COLO668 (cell line): Measurements from ENCODE around the gene SOWAHB.
A peak's percentile ranks its signal among the peaks of the same experiment; 100 is the strongest.
"Not testable (repeated sequence)": the region's sequence is repeated elsewhere in the genome, so short reads cannot be mapped to it uniquely, and the experiment has no call there.

ENCODE experiments used
- DNase-seq: peaks from one replicate; lab custom pipeline; 2025; ENCODE audit not compliant: unreplicated experiment; lab: John Stamatoyannopoulos, UW

The SOWAHB gene

DNA sequence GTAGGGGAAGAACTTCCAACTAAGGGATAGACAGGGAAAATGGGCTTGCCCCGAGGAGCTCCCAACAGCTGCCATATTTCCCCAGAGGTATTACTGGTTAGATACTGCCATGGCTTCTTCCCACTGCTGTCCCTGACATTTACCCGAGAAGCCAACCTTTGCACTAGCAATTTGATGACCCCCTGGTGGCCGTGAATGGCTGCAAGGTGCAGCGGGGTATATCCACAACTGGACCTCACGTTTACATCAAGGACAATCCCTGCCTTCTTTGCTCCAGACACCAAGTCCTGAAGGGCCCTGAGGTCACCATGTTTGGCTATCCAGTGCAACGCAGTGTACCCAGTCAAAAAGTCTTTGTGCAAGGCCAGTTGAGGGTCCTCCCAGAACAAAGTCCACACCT is 2.3 kb downstream of the SOWAHB start:
- peak; percentile 9 for DNase-seq

DNA sequence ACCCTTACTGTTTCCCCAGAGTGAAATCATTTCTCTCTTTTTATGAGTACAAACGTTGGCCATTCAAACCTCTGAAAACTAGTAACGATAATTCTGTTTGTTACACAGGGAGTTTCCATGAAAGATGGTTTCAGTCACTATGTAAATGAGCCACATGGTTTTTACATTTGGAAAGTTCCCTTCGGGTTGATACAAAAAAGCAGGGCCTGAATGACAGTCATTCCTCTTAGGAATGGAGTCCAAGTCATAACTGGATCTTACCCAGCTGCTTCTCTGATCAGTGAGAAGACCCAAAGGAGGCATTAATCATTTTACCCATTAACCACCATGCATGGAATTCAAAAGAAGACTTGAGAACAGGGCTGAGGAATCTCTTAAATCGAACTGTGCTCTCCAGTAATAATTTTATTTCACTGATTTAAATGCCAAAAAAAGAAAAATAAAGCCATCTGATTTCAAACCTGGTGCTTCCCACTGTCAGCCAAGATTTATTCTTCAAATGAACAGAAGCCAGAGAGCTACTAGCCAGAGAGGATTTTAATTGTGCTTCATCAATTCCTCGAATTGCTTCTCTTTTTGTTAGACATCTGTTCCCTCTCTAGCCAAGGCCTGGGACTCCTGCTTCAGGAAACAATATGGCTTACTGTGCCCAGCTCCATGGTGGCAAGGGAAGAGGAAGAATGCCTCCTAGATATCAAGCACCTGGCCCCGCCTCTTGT is 3.2 kb downstream of the SOWAHB start:
- no peak for DNase-seq

DNA sequence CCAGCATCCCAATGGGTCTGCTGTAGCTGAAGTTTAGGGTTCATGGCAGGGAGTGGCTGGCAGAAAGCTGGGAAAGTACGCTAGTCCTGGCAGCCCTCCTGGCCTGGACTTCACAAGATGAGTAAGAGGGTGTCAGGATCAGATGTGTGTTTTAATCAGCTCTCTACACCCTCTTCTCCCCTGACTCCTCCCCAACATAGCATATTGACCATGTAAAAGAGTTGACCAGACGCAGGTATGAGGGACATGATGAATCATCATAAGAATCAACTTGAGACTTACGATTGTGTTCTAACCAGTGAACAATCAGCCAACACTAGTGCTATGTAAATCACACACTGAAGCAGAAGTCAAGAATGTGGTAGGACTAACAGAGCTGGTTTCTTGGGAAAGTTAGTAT is 5.3 kb downstream of the SOWAHB start:
- DNase-seq = no peak

DNA sequence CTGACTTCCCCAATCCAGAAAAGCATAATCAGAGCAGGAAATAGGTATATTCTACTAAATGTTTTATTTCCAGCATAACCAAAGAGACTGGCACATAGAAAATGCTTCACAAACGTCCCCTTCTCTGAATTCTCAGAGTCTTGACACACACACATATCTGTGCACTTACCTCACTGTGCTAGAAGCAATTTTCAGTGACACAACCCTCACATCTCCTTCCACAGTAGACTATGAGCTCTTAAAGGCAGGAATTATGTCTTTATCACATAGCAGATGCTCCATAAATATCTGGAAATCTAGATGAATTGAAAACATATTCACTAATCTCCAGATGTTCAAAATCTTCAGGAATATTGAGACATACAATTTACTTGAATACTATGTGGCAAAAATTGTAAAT is 5.9 kb downstream of the SOWAHB start:
- no peak for DNase-seq

DNA sequence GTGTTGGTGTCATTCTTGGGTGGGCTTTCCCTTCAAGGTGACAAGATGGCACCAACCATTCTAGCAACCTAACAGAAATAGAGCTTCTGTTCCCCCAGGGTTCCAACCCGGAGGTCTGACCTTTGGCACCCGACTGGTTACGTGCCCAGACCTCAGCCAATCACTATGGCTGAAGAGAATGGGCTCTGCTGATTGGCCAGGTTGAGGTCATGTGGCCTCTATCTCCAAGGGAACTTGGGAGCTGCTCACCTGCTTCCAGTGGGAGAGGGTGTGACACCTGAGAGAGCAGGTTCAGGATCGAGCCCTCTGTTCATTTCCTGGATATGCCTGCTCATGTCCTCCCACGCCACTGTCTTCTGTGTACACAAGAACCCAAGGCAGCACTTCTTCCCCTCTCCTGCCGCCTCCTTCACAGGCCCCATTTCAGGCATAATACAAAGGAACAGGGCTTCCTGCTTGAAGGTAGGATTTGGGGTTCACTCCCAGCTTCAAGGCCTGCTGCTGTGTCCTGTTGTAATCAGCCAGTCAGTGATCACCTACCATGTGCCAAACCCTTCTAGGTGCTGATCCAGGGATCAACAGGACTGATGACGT is 11.0 kb downstream of the SOWAHB start:
- DNase-seq = no peak

DNA sequence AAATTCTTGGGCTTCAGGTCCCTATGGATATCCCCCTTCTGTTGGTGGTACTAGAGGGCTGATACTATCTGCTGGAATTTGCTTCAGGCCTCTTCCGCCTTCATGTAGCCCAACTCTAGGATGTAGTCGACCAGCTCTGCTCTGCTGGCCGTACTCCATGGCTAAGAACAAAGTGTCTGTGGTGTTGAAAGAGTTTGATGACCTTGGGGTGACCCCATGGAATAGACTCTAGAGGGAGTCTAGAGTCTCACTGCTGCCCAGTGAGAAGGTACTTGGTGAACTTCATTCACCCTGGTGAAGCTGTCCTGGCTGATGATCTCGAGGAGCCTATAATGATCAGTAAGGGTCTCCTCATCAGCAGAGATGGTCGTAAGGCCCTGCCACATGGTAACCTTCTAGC is 11.7 kb downstream of the SOWAHB start:
- DNase-seq = no peak

DNA sequence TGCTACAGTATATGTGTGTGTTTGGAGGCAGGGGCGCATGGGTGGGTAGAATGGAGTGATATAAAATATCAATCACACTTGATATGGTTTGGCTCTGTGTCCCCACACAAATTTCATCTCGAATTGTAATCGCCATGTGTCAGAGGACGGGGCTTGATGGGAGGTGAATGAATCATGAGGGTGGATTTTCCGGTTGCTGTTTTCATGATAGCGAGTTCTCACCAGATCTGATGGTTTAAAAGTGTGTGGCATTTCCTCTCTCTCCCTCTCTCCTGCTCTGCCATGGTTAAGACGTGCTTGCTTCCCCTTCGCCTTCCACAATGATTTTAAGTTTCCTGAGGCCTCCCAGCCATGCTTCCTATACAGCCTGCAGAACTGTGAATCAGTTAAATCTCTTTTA is 14.8 kb downstream of the SOWAHB start:
- no peak for DNase-seq

DNA sequence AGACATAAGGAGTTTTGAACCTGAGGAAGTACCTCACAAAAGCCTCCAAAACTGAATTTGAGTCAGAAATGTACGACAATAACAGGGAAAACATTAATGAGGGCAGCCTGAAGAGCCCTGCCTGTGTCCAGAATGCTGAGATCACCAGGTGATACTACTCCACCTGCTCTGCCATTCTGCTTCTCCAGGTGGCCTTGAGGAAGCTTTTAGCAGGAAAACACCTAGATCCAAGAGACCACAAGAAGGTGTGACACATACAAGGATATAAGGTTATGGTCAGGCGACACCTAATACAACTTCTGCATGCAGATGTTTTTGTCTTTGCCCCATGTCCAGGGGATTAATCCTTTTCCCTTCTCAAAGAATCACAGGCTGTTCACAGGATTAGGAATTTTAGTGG is 15.3 kb downstream of the SOWAHB start:
- peak; percentile 29 for DNase-seq

DNA sequence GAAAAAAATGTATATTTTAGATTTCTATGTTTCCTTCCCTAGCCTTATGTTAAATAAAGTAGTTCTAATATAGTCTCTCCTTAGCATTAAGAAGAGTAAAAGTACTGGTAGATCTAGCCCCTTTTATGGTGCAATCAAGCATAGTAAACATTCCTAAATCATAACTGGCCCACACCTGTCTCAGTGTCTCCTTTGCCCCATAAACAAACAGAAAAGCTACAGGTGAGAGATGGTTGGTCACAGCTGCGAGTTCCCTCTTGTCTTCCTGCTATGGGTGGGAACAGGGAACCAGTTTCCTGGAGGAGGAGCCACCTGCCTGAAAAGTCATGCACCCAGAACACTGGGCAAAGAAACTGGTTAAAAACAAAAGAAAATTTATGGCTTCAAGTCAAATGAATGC is 16.6 kb downstream of the SOWAHB start:
- peak; percentile 66 for DNase-seq

DNA sequence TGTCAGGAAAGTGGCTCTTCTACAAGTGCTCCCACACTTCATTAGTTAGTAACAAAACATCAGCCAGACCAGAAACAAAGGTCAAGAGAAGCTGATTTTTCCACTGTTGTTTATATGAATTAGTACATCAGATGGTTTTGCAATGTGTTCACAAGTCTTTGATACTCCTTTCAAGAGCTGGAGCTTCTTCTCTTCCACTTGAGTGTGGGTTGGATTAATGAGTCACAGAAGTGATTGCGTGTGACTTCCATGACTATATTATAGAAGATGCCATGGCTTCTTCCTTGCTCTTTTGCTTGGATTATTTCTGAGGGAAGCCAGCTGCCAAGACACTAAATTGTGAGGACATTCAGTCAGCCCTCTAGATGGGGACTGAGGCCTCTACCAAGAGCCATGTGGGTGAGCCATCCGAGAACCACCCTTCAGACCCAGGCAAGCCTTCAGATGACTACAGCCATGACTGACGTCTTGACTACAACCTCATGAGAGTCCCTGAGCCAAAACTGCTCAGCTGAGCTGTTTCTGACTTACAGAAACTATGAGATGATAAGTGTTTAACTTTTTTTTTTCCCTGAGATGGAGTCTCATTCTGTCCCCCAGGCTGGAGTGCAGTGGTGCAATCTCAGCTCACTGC is 18.1 kb downstream of the SOWAHB start:
- DNase-seq = no peak

DNA sequence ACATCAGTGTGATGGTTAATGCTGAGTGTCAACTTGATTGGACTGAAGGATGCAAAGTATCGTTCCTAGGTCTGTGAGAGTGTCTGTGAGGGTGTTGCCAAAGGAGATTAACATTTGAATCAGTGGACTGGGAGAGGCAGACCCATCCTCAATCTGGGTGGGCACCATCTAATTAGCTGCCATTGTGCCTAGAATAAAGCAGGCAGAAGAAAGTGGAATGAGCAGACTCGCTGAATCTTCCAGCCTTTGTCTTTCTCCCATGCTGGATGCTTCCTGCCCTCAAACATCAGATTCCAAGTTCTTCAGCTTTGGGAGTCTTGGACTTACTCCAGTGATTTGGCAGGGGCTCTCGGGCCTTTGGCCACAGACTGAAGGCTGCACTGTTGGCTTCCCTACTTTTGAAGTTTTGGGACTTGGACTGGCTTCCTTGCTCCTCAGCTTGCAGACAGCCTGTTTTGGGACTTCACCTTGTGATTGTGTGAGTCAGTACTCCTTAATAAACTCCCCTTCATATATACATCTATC is 19.2 kb downstream of the SOWAHB start:
- DNase-seq = not testable (repeated sequence)

DNA sequence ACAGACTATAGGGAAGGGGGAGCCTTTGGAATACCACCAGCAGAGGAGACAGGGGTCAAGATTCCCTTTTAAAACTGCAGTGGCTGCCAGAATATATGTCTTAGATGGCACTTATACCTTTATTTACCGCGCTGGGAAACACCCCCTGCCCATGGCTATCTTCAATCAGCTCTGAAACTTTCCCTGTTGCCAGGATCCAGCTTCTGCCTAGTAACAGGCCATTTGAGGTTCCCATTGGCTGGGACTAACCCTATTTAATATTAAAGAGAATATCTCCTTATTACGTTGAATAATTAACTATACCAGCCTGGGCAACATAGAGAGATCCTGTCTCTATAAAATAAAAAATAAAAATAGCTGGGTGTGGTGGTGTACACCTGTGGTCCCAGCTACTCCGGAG is 23.8 kb downstream of the SOWAHB start:
- DNase-seq = no peak

DNA sequence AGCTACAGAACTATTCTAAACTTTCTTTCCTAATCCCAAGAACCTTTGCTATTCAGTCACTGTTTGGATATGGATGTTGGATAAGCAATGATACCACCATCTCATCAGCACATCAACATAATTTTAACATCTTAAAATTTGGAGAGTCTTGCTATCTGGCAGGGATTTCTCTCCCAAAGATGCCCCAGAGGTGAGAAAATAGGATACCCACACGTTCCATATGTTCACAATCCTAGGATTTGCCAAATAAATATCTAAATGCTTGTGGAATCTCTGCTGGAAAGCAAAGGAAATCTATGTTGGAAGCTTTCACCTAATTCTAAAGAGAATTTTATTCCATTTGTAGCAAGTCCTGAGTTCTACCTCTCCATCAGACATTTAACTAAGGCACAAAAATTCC is 24.4 kb downstream of the SOWAHB start:
- no peak for DNase-seq

DNA sequence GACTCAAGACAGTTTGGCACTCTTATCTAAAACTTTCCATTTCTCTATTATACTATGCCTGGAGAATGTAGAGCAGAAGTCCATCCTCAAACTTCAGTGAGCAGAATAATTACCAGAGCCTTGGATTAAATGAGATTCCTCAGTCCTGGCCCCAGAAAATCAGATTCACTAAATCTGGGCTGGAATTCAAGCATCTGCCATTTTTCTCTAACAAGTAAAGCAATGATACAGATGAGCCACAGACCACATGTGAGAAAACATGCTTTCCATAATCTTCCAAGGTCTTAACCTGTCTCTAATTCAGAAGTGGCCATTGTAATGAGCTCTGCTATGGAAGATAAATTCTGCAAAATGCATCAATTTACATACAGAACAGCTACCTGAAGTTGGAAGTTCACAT is 25.4 kb downstream of the SOWAHB start:
- no peak for DNase-seq

DNA sequence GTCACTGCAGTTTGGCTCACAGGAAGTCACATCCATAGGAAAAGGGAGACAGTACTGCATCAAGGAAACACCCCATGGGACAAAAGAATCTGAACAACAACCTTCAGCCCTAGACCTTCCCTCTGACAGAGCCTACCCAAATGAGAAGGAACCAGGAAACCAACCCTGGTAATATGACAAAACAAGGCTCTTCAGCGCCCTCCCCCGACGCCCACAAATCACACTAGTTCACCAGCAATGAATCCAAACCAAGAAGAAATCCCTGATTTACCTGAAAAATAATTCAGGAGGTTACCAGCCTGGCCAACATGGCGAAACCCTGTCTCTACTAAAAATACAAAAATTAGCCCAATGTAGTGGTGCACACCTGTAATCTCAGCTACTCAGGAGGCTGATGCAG is 29.2 kb downstream of the SOWAHB start:
- DNase-seq = not testable (repeated sequence)

DNA sequence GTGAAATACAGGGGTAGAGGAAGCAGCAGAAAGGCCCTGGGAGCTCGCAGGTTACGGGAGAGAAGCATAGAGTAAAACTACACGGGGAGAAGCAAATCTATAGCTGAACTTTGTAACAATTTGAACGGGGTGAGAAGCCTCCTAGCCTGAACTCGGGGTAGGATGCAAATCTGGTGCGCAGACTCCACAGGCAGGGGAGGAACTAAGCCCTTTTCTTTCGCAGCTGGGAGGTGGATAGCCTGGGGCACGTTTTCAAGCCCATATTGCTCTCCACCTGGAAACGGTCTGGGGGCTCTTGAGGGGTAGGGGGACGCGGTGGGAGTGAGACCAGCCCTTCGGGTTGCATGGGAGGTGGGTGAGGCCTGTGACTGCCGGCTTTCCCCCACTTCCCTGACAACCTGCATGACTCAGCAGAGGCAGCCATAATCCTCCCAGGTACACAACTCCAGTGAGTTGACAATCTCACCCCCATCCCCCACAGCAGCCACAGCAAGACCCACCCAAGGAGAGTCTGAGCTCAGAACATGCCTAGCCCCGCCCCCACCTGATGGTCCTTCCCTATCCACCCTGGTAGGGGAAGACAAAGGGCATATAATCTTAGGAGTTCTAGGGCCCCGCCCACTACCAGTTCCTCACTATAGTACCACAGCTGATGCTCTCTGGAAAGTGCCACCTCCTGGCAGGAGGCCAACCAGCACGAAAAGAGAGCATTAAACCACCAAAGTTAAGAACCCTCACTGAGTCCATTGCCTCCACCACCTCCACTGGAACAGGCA is 29.9 kb downstream of the SOWAHB start:
- peak; percentile 36 for DNase-seq

DNA sequence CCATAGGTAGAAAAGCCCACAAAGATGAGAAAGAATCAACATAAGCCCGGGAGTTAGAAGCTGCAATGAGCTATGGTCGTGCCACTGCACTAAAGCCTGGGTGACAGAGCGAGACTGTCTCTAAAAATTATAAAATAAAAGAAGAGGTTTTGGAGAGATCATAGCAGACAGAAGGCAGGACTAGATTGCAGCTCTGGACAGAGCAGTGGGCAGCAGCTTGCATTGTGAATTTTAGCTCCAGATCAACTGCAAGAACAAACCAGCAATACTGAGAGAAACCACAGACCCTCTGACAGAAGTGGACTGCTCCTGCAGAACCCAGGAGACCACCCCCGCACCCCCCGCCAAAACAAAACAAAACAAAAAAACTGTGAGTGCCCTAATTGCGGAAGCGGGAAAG is 30.6 kb downstream of the SOWAHB start:
- no peak for DNase-seq

DNA sequence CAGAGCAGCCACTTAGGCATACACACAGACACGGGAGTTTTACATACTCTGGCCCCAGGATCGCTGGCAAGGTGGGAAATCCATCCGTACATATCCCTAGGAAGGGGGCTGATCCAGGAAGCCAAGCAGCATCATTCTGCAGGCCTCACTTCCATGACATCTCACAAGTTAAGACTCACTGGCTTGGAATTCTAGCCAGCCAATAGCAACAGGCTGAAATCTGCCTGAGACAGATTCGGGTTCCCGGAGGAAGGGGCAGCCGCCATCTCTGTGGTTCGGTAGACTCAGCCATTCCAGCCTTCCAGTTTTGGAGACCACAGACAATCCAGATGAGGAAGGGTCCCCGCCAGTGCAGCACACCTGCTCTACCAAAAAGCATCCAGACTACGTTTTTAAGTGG is 31.3 kb downstream of the SOWAHB start:
- DNase-seq = no peak

DNA sequence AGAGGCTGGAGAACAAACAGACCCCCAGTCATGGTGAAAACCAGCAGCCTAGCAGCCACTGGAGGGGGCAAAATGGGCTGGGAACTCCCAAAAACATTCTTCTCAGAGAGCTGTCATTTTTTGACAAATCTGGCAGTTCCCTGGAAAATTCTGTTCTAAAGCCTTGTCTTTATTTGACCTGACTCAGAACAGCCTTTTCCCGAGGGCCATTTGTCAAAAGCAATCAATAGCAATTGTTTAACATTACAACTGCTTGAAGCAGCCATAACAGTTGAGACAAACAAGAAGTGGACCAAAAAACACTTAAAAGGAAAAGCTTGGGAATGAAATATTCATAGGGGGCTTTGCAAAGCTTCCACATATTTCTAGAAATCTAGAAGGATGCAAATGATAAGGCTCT is 39.6 kb downstream of the SOWAHB start:
- DNase-seq = no peak

DNA sequence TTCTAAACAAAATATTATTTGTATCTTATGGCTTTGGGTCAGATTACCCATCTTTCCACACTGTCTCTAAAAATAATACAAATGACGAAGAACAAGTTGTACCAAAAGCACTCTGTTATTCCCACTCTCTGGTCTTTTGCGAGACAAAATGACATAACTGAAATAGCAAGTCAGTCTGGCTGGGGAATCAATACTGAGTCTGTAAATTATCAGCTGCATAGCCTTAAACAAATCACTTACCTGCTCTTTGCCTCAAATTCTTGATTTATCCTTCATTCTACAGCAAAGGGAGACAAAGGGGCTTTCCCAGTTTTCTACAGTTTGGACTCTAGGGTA is 40.9 kb downstream of the SOWAHB start:
- no peak for DNase-seq

DNA sequence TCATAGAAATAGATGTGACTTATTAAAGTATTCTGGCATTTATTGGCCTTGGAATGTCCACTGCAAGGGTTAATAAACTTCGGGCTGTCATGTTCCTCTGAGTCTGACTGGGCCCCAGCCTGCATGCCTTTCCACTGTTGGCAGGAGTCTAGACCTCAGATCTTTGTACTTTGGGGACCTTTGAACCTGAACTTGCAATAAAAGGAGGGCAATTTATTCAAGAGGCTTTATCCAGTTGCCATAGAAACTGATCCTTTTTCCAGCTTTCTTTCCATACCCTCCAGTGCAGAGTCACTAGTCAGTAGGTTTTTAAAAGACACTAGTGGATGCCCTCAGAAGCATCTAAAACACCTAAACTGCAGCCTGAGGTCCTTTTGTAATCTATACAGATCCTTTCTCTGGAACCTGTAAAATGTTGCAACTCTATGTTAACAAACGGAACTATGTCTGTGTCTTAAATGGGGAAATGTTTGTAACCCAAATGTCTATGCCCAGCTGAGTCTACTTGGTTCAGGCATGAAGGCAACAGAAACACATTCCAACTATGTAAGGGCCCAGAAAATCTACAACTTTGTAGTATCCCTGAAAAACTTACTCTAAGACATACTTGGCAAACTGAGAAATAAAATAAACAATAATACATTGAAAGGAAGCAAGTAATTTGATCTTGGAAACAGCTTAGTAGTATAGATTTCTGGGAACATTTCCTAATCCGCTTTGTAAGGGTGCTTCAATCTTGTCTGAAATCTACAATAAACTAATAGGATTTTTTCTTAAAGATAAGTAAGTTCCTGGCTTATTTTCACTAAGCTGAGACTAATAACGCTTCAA is 41.5 kb downstream of the SOWAHB start:
- no peak for DNase-seq
